ENCODE results near the gene SLA2.

The SLA2 gene

DNA sequence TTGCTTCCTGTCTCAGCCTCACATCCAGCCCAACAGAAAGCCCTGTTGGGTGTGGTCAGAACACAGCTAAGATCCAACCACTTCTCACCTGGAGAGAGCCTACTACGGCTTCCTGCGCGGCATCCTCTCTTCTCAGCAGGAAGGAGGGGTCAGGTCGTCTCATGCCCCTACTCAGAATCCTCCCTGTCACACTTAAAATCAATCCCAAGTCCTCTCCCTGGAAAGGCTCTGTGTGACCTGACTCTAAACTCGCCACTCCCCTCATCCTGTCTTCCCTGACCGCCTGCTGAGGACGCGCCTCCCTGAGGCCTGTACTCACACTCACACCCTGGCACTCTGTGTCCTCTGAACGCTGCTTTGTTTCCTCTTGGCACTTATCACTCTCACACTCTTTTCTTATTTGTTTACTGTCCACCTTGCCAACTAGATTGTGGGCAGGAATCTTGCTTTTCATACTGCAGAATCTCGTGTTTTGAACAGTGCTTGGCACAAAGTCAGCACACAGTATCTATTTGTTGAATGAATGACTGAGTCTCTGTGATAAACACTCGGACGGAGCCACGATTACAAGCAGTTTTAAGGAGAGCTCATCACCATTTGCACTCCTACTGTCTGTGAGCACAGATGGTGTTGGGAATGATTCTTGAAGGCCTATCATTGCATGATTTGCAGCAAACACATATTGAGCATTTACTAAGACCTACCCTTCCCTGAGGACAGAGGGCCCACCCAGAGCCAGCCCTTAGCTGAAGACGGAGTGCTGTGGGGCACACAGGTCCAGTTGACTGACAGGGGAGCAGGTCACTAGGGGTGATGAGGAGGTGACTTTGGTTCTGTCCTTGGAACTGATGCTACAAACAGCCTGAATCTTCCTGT lies 21.7 kb downstream of the SLA2 start:
- TF ChIP-seq, protein P1, sequence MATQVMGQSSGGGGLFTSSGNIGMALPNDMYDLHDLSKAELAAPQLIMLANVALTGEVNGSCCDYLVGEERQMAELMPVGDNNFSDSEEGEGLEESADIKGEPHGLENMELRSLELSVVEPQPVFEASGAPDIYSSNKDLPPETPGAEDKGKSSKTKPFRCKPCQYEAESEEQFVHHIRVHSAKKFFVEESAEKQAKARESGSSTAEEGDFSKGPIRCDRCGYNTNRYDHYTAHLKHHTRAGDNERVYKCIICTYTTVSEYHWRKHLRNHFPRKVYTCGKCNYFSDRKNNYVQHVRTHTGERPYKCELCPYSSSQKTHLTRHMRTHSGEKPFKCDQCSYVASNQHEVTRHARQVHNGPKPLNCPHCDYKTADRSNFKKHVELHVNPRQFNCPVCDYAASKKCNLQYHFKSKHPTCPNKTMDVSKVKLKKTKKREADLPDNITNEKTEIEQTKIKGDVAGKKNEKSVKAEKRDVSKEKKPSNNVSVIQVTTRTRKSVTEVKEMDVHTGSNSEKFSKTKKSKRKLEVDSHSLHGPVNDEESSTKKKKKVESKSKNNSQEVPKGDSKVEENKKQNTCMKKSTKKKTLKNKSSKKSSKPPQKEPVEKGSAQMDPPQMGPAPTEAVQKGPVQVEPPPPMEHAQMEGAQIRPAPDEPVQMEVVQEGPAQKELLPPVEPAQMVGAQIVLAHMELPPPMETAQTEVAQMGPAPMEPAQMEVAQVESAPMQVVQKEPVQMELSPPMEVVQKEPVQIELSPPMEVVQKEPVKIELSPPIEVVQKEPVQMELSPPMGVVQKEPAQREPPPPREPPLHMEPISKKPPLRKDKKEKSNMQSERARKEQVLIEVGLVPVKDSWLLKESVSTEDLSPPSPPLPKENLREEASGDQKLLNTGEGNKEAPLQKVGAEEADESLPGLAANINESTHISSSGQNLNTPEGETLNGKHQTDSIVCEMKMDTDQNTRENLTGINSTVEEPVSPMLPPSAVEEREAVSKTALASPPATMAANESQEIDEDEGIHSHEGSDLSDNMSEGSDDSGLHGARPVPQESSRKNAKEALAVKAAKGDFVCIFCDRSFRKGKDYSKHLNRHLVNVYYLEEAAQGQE (IDR thresholded peaks at IDR 0.05; ENCODE audit: insufficient read depth in 1 of 2, low read depth in 2 of 2, low read length in 2 of 2): no peak
- TF ChIP-seq TAF1 (IDR thresholded peaks at IDR 0.05; ENCODE audit: borderline replicate concordance, insufficient read depth, low read length) (no peak), POLR2AphosphoS5 (IDR thresholded peaks at IDR 0.05; ENCODE audit: low read depth, low read length) (no peak), SIN3A (IDR thresholded peaks at IDR 0.05; ENCODE audit: borderline replicate concordance, insufficient read depth, low read length) (no peak), FOXP2 (optimal IDR thresholded peaks at IDR 0.05; ENCODE audit: borderline replicate concordance, extremely low read depth, extremely low read length, insufficient read depth) (no peak)

DNA sequence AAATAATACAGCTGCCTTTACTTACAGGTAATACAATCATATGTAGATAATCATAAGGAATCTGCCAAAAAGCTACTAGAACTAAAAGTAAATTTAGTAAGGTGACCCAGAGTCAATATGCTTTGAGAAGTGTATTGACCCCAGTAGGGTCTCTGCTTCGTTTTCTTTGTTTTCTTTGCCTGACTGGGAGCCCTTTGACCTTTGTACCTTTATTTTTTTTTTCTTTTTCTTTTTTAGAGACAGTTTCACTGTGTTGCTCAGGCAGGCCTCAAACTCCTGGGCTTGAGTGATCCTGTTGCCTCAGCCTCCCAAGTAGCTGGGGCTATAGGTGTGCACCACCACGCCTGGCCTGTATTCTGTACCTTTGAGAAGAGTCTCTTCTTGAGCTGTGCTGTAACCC lies 22.6 kb downstream of the SLA2 start:
- TF ChIP-seq SIN3A (IDR thresholded peaks at IDR 0.05; ENCODE audit: borderline replicate concordance, insufficient read depth, low read length) (no peak), TAF1 (IDR thresholded peaks at IDR 0.05; ENCODE audit: borderline replicate concordance, insufficient read depth, low read length) (no peak), FOXP2 (optimal IDR thresholded peaks at IDR 0.05; ENCODE audit: borderline replicate concordance, extremely low read depth, extremely low read length, insufficient read depth) (no peak), POLR2AphosphoS5 (IDR thresholded peaks at IDR 0.05; ENCODE audit: low read depth, low read length) (no peak)
- TF ChIP-seq, protein P1 (IDR thresholded peaks at IDR 0.05; ENCODE audit: insufficient read depth in 1 of 2, low read depth in 2 of 2, low read length in 2 of 2): no peak

DNA sequence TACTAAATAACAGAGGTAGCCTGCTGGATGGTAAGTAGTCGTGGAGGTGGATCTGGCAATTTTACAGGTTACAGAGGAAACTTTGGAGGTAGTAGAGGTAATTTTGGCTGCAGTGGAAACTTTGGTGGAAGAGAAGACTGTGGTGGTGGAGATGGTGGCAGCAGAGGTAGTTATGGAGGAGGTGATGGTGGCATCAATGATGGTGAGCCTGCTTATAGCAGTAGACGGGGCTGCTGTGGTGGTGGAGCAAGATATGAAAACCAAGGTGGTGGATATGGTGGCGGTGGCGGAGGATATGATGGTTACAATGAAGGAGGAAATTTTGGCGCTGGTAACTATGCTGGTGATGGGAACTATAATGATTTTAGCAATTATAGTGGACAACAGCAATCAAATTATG lies 25.1 kb downstream of the SLA2 start:
- TF ChIP-seq SIN3A (IDR thresholded peaks at IDR 0.05; ENCODE audit: borderline replicate concordance, insufficient read depth, low read length): no peak
- TF ChIP-seq, protein P1 (IDR thresholded peaks at IDR 0.05; ENCODE audit: insufficient read depth in 1 of 2, low read depth in 2 of 2, low read length in 2 of 2): no peak
- TF ChIP-seq POLR2AphosphoS5 (IDR thresholded peaks at IDR 0.05; ENCODE audit: low read depth, low read length): no peak
- TF ChIP-seq TAF1 (IDR thresholded peaks at IDR 0.05; ENCODE audit: borderline replicate concordance, insufficient read depth, low read length): no peak
- TF ChIP-seq FOXP2 (optimal IDR thresholded peaks at IDR 0.05; ENCODE audit: borderline replicate concordance, extremely low read depth, extremely low read length, insufficient read depth): no peak

DNA sequence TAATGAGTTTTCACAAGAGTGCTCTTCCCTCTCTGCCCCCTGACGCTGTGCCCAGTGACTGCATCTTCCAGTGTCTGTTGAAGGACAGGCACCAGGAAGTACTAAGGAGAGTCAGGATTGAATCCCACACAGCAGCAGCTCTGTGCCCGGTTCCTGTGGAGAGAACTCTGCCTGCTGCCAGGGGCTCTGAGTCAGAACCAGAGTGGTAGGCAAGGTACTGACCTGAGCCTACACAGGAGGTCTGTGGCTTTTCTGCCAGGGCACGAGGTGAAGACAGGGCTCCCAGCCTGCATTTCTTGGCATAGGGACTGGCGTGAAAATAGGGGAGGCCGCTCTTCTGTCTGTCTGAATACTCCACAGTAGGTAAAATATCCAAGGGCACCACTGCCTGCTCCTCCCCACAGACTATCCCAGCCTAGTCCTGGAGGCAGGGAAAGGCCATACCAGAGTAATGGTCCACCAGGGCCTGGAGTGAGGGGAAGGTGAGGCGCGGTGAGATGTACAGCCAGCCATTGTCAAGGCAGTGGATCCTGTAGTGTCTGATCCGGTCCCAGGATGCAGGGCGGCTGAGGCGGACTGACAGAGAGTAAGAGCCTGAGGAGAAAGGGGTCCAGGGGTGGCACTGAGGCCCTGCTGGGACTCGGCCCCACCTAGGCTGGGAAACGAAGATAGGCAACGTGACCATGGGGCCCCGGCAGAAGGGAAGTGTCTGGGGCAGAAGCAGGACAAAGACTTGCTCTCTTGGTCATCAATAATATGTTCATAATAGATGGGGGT lies 31.0 kb downstream of the SLA2 start:
- TF ChIP-seq SIN3A (IDR thresholded peaks at IDR 0.05; ENCODE audit: borderline replicate concordance, insufficient read depth, low read length) (no peak), TAF1 (IDR thresholded peaks at IDR 0.05; ENCODE audit: borderline replicate concordance, insufficient read depth, low read length) (no peak), FOXP2 (optimal IDR thresholded peaks at IDR 0.05; ENCODE audit: borderline replicate concordance, extremely low read depth, extremely low read length, insufficient read depth) (no peak), POLR2AphosphoS5 (IDR thresholded peaks at IDR 0.05; ENCODE audit: low read depth, low read length) (no peak)
- TF ChIP-seq, protein P1 (IDR thresholded peaks at IDR 0.05; ENCODE audit: insufficient read depth in 1 of 2, low read depth in 2 of 2, low read length in 2 of 2): no peak

Measured in PFSK-1 (cell line).